GM23338 (cell line): ENCODE measurements around the gene ERBB4. TPM values are rescaled to one million over a fixed set of nuclear protein-coding genes. Genes with fewer than 3 reads are reported as not detected.

Source experiments
- ATAC-seq: fragments of 200-7000 bp; cut with Tn5 transposase; 3 replicates; pipeline ENCODE4 v1.9.1; 2020
- DNase-seq: peaks from one replicate; pipeline ENCODE4 v3.0.0-alpha.2; 2015; ENCODE audit warnings: low spot score
- H2AFZ ChIP-seq: fragments of 200-600 bp; sonication (generic); 2 replicates; pipeline ENCODE4 v1.8.0; 2016; ENCODE audit warnings: antibody characterized with exemption, mild to moderate bottlenecking, moderate library complexity
- H3F3A ChIP-seq: fragments of 200-600 bp; sonication (generic); replicated peaks from 2 replicates; pipeline ENCODE4 v1.8.0; 2017; ENCODE audit warnings: antibody characterized with exemption, mixed run types, low read depth
- H3K27ac ChIP-seq: fragments of 200-600 bp; sonication (generic); 2 replicates; pipeline ENCODE4 v1.6.1; 2016; ENCODE audit warnings: low read depth
- H3K27me3 ChIP-seq: fragments of 200-600 bp; sonication (generic); 2 replicates; pipeline ENCODE4 v1.8.0; 2016; ENCODE audit warnings: mild to moderate bottlenecking, mixed run types, moderate library complexity; ENCODE audit not compliant: insufficient read depth
- H3K36me3 ChIP-seq: fragments of 200-600 bp; sonication (generic); 2 replicates; pipeline ENCODE4 v1.8.0; 2016; ENCODE audit warnings: mild to moderate bottlenecking; ENCODE audit not compliant: insufficient read depth
- H3K4me1 ChIP-seq: fragments of 200-600 bp; sonication (generic); 2 replicates; pipeline ENCODE4 v1.8.0; 2016; ENCODE audit warnings: mild to moderate bottlenecking, moderate library complexity; ENCODE audit not compliant: insufficient read depth
- H3K4me2 ChIP-seq: fragments of 200-600 bp; sonication (generic); 2 replicates; pipeline ENCODE4 v1.7.1; 2017; ENCODE audit warnings: mixed run types
- H3K4me3 ChIP-seq: fragments of 200-600 bp; sonication (generic); 2 replicates; pipeline ENCODE4 v1.6.1; 2016; ENCODE audit warnings: mixed run types
- H3K79me2 ChIP-seq: fragments of 200-600 bp; sonication (generic); replicated peaks from 2 replicates; pipeline ENCODE4 v1.8.0; 2017; ENCODE audit warnings: mild to moderate bottlenecking; ENCODE audit not compliant: insufficient read depth
- H3K9me2 ChIP-seq: fragments of 200-600 bp; sonication (generic); 2 replicates; pipeline ENCODE4 v1.8.0; 2017; ENCODE audit not compliant: insufficient read depth
- H4K20me1 ChIP-seq: fragments of 200-600 bp; sonication (generic); replicated peaks from 2 replicates; pipeline ENCODE4 v1.8.0; 2017; ENCODE audit warnings: mild to moderate bottlenecking; ENCODE audit not compliant: insufficient read depth
- H3K27ac Mint-ChIP-seq: 2 replicates; pipeline ENCODE4 v1.8.0; 2020; ENCODE audit warnings: inconsistent platforms, mild to moderate bottlenecking, moderate library complexity, mixed read lengths
- H3K27me3 Mint-ChIP-seq: 3 replicates; pipeline ENCODE4 v1.8.0; 2022; ENCODE audit warnings: low read depth, mild to moderate bottlenecking, moderate library complexity, mixed read lengths, inconsistent platforms; ENCODE audit not compliant: insufficient read depth, poor library complexity
- H3K36me3 Mint-ChIP-seq: 3 replicates; pipeline ENCODE4 v1.8.0; 2021; ENCODE audit warnings: low read depth, mild to moderate bottlenecking, inconsistent platforms, moderate library complexity, mixed read lengths
- H3K4me1 Mint-ChIP-seq: 3 replicates; pipeline ENCODE4 v1.8.0; 2020; ENCODE audit warnings: mild to moderate bottlenecking, inconsistent platforms, mixed read lengths
- H3K4me3 Mint-ChIP-seq: 3 replicates; pipeline ENCODE4 v1.8.0; 2021; ENCODE audit warnings: moderate library complexity, mild to moderate bottlenecking, inconsistent platforms, mixed read lengths
- H3K9me3 Mint-ChIP-seq: 3 replicates; pipeline ENCODE4 v1.8.0; 2020; ENCODE audit warnings: moderate library complexity, mild to moderate bottlenecking, inconsistent platforms, mixed read lengths
- CREB1 ChIP-seq: fragments of 250-450 bp; sonication (Bioruptor Pico); IDR thresholded peaks from 2 replicates; pipeline ENCODE4 v1.5.0; 2020; ENCODE audit warnings: low read depth, mild to moderate bottlenecking, moderate library complexity
- EZH2 ChIP-seq: fragments of 200-600 bp; sonication (generic); IDR thresholded peaks from one replicate; pipeline ENCODE4 v1.8.0; 2017; ENCODE audit warnings: antibody characterized with exemption, mild to moderate bottlenecking, low read depth; ENCODE audit not compliant: unreplicated experiment
- EZH2phosphoT487 ChIP-seq: fragments of 200-600 bp; sonication (generic); IDR thresholded peaks from one replicate; pipeline ENCODE4 v1.8.1; 2018; ENCODE audit warnings: antibody characterized with exemption; ENCODE audit not compliant: unreplicated experiment
- JUNB ChIP-seq: IDR thresholded peaks from one replicate; pipeline ENCODE4 v1.6.1; 2016; ENCODE audit warnings: antibody characterized with exemption; ENCODE audit not compliant: unreplicated experiment
- NANOG ChIP-seq: IDR thresholded peaks from 2 replicates; pipeline ENCODE4 v1.6.1; 2016; ENCODE audit warnings: antibody characterized with exemption, borderline replicate concordance
- POLR2AphosphoS5 ChIP-seq: IDR thresholded peaks from 2 replicates; pipeline ENCODE4 v1.6.1; 2016; ENCODE audit warnings: antibody characterized with exemption, low read depth
- STAT1 ChIP-seq: IDR thresholded peaks from one replicate; pipeline ENCODE4 v1.6.1; 2016; ENCODE audit warnings: antibody characterized with exemption; ENCODE audit not compliant: unreplicated experiment
- ZNF331 ChIP-seq: fragments of 250-450 bp; sonication (Bioruptor Pico); IDR thresholded peaks from 2 replicates; pipeline ENCODE4 v1.5.0; 2020; ENCODE audit warnings: low read depth, mild to moderate bottlenecking, moderate library complexity
- polyA plus RNA-seq: library from polyadenylated mRNA; unstranded; fragments of >200 nt; fragmentation: Nextera tagmentation; extraction: Ambion mirVana; gene quantifications from 2 replicates; pipeline ENCODE4 v1.2.1, GENCODE V29; 2016
- total RNA-seq: library from RNA; depleted of rRNA; stranded (reverse); fragments of >200 nt; shearing (Covaris generic); gene quantifications from 2 replicates; pipeline ENCODE4 v1.2.3, GENCODE V29; 2014
- TF ChIP-seq, protein P1 (sequence below): IDR thresholded peaks from one replicate; pipeline ENCODE4 v1.6.1; 2018; ENCODE audit warnings: antibody characterized with exemption; ENCODE audit not compliant: unreplicated experiment
- TF ChIP-seq, protein P2 (sequence below): fragments of 250-450 bp; sonication (Bioruptor Pico); IDR thresholded peaks from 2 replicates; pipeline ENCODE4 v1.5.0; 2020; ENCODE audit warnings: mild to moderate bottlenecking, moderate library complexity
- TF ChIP-seq, protein P3 (sequence below), 2 experiments: fragments of 200-600 bp in 1 of 2; sonication (generic) in 1 of 2; conservative IDR thresholded peaks; 2 replicates each; pipeline versions ENCODE4 v1.5.1 to v1.6.1; 2016 to 2017; ENCODE audit warnings: antibody characterized with exemption in 2 of 2, low read depth in 2 of 2, mild to moderate bottlenecking in 2 of 2, moderate library complexity in 1 of 2
- TF ChIP-seq, protein P4 (sequence below): IDR thresholded peaks from 2 replicates; pipeline ENCODE4 v1.6.1; 2016; ENCODE audit warnings: antibody characterized with exemption

ERBB4 gene
- total and polyA plus RNA-seq, 2 experiments from 2014 or later = 0.73 to 1.1 TPM

DNA sequence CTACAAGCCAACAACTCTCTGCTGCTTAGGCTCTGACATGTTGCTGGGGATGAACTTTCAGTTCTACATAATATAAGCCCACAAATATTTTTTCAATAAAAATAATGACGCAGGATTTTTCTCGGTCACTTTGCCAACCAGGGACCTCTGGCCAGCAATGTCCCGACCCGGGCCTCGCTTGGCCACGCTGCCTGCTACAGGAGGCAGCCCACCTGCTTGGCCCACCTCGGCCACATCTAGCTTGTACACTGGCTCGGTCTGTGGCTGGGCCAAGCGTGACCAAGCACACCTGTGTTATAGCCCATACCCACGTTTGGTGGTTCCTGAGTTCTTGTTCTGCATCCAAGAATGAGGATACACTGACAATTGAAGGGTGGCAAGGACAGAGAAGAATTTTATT lies 1208.7 kb downstream of the ERBB4 start:
- Histone ChIP-seq H3K4me2 (no peak overlapping the region), H3K36me3 (no peaks in the 10 kb centered on the region), H3K4me3 (no peak overlapping the region), H3K27ac (no peak overlapping the region), H2AFZ (no peak overlapping the region), H3K79me2 (no peaks in the 10 kb centered on the region), H3F3A (no peaks in the 10 kb centered on the region), H3K27me3 (no peaks in the 10 kb centered on the region), H3K4me1 (peaks cover 21% of the 10 kb centered on the region), H4K20me1 (no peaks in the 10 kb centered on the region), H3K9me2 (no peaks in the 10 kb centered on the region)
- ATAC-seq (no peak), DNase-seq (no peak)
- Mint-ChIP-seq H3K27me3 (peaks cover 12% of the 10 kb centered on the region), H3K4me3 (no peak overlapping the region), H3K9me3 (no peaks in the 10 kb centered on the region), H3K36me3 (no peaks in the 10 kb centered on the region), H3K4me1 (peaks cover 23% of the 10 kb centered on the region), H3K27ac (no peak overlapping the region)
- TF ChIP-seq, protein P1, sequence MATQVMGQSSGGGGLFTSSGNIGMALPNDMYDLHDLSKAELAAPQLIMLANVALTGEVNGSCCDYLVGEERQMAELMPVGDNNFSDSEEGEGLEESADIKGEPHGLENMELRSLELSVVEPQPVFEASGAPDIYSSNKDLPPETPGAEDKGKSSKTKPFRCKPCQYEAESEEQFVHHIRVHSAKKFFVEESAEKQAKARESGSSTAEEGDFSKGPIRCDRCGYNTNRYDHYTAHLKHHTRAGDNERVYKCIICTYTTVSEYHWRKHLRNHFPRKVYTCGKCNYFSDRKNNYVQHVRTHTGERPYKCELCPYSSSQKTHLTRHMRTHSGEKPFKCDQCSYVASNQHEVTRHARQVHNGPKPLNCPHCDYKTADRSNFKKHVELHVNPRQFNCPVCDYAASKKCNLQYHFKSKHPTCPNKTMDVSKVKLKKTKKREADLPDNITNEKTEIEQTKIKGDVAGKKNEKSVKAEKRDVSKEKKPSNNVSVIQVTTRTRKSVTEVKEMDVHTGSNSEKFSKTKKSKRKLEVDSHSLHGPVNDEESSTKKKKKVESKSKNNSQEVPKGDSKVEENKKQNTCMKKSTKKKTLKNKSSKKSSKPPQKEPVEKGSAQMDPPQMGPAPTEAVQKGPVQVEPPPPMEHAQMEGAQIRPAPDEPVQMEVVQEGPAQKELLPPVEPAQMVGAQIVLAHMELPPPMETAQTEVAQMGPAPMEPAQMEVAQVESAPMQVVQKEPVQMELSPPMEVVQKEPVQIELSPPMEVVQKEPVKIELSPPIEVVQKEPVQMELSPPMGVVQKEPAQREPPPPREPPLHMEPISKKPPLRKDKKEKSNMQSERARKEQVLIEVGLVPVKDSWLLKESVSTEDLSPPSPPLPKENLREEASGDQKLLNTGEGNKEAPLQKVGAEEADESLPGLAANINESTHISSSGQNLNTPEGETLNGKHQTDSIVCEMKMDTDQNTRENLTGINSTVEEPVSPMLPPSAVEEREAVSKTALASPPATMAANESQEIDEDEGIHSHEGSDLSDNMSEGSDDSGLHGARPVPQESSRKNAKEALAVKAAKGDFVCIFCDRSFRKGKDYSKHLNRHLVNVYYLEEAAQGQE = no peak
- TF ChIP-seq POLR2AphosphoS5 = no peak
- TF ChIP-seq ZNF331 (CRISPR knock-in tag) = no peak
- no peak for TF ChIP-seq NANOG
- TF ChIP-seq, protein P2, sequence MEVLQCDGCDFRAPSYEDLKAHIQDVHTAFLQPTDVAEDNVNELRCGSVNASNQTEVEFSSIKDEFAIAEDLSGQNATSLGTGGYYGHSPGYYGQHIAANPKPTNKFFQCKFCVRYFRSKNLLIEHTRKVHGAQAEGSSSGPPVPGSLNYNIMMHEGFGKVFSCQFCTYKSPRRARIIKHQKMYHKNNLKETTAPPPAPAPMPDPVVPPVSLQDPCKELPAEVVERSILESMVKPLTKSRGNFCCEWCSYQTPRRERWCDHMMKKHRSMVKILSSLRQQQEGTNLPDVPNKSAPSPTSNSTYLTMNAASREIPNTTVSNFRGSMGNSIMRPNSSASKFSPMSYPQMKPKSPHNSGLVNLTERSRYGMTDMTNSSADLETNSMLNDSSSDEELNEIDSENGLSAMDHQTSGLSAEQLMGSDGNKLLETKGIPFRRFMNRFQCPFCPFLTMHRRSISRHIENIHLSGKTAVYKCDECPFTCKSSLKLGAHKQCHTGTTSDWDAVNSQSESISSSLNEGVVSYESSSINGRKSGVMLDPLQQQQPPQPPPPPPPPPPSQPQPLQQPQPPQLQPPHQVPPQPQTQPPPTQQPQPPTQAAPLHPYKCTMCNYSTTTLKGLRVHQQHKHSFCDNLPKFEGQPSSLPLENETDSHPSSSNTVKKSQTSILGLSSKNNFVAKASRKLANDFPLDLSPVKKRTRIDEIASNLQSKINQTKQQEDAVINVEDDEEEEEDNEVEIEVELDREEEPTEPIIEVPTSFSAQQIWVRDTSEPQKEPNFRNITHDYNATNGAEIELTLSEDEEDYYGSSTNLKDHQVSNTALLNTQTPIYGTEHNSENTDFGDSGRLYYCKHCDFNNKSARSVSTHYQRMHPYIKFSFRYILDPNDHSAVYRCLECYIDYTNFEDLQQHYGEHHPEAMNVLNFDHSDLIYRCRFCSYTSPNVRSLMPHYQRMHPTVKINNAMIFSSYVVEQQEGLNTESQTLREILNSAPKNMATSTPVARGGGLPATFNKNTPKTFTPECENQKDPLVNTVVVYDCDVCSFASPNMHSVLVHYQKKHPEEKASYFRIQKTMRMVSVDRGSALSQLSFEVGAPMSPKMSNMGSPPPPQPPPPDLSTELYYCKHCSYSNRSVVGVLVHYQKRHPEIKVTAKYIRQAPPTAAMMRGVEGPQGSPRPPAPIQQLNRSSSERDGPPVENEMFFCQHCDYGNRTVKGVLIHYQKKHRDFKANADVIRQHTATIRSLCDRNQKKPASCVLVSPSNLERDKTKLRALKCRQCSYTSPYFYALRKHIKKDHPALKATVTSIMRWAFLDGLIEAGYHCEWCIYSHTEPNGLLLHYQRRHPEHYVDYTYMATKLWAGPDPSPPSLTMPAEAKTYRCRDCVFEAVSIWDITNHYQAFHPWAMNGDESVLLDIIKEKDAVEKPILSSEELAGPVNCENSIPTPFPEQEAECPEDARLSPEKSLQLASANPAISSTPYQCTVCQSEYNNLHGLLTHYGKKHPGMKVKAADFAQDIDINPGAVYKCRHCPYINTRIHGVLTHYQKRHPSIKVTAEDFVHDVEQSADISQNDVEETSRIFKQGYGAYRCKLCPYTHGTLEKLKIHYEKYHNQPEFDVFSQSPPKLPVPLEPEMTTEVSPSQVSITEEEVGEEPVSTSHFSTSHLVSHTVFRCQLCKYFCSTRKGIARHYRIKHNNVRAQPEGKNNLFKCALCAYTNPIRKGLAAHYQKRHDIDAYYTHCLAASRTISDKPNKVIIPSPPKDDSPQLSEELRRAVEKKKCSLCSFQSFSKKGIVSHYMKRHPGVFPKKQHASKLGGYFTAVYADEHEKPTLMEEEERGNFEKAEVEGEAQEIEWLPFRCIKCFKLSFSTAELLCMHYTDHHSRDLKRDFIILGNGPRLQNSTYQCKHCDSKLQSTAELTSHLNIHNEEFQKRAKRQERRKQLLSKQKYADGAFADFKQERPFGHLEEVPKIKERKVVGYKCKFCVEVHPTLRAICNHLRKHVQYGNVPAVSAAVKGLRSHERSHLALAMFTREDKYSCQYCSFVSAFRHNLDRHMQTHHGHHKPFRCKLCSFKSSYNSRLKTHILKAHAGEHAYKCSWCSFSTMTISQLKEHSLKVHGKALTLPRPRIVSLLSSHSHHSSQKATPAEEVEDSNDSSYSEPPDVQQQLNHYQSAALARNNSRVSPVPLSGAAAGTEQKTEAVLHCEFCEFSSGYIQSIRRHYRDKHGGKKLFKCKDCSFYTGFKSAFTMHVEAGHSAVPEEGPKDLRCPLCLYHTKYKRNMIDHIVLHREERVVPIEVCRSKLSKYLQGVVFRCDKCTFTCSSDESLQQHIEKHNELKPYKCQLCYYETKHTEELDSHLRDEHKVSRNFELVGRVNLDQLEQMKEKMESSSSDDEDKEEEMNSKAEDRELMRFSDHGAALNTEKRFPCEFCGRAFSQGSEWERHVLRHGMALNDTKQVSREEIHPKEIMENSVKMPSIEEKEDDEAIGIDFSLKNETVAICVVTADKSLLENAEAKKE = no peak
- no peak for TF ChIP-seq JUNB
- no peak for TF ChIP-seq CREB1
- TF ChIP-seq EZH2 = no peak
- TF ChIP-seq, protein P3, sequence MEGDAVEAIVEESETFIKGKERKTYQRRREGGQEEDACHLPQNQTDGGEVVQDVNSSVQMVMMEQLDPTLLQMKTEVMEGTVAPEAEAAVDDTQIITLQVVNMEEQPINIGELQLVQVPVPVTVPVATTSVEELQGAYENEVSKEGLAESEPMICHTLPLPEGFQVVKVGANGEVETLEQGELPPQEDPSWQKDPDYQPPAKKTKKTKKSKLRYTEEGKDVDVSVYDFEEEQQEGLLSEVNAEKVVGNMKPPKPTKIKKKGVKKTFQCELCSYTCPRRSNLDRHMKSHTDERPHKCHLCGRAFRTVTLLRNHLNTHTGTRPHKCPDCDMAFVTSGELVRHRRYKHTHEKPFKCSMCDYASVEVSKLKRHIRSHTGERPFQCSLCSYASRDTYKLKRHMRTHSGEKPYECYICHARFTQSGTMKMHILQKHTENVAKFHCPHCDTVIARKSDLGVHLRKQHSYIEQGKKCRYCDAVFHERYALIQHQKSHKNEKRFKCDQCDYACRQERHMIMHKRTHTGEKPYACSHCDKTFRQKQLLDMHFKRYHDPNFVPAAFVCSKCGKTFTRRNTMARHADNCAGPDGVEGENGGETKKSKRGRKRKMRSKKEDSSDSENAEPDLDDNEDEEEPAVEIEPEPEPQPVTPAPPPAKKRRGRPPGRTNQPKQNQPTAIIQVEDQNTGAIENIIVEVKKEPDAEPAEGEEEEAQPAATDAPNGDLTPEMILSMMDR (conservative IDR thresholded peaks at IDR 0.05; ENCODE audit: low read depth in 2 of 2) = no peak
- TF ChIP-seq STAT1 = no peak
- TF ChIP-seq, protein P4, sequence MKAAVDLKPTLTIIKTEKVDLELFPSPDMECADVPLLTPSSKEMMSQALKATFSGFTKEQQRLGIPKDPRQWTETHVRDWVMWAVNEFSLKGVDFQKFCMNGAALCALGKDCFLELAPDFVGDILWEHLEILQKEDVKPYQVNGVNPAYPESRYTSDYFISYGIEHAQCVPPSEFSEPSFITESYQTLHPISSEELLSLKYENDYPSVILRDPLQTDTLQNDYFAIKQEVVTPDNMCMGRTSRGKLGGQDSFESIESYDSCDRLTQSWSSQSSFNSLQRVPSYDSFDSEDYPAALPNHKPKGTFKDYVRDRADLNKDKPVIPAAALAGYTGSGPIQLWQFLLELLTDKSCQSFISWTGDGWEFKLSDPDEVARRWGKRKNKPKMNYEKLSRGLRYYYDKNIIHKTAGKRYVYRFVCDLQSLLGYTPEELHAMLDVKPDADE = no peak
- TF ChIP-seq EZH2phosphoT487 = no peak
